GM10266 (cell line): ENCODE data around the gene RPS6KC1.

Experiments
- DNase-seq: peaks from one replicate; pipeline ENCODE4 v3.0.0; 2012; ENCODE audit errors: extremely low spot score
- CTCF ChIP-seq: IDR thresholded peaks from 2 replicates; pipeline ENCODE4 v1.5.1; 2012; ENCODE audit warnings: mild to moderate bottlenecking, low read depth; ENCODE audit not compliant: control insufficient read depth, insufficient read depth; ENCODE audit errors: missing control alignments

The RPS6KC1 gene

GRCh38 chr1:213124590-213124989, 73.5 kb downstream of the RPS6KC1 start:
- DNase-seq, result no peak
- TF ChIP-seq CTCF, result no peak

GRCh38 chr1:213125643-213126042, 74.6 kb downstream of the RPS6KC1 start:
- DNase-seq, result no peak
- no peak for TF ChIP-seq CTCF

GRCh38 chr1:213127074-213127473, 76.0 kb downstream of the RPS6KC1 start:
- TF ChIP-seq CTCF, result no peak
- DNase-seq, result no peak

GRCh38 chr1:213131851-213132655, 81.0 kb downstream of the RPS6KC1 start:
- TF ChIP-seq CTCF, result no peak
- DNase-seq, result no peak

GRCh38 chr1:213135572-213135971, 84.5 kb downstream of the RPS6KC1 start:
- no peak for DNase-seq
- TF ChIP-seq CTCF, result no peak

GRCh38 chr1:213136190-213136917, 85.3 kb downstream of the RPS6KC1 start:
- no peak for DNase-seq
- no peak for TF ChIP-seq CTCF

- DNase-seq, result no peak
- TF ChIP-seq CTCF, result no peak
Measured at GRCh38 chr1:213138391-213138790, 87.3 kb downstream of the RPS6KC1 start.
